T-cell (primary cell): Measurements from ENCODE around the gene URAD. TPM values are rescaled to one million over a fixed set of nuclear protein-coding genes. Genes with fewer than 3 reads are reported as not detected.

Experiments used
- total RNA-seq, 35 experiments: library from RNA in 6 of 35; stranded (reverse) in 6 of 35; fragments of 120-200 nt in 1 of 35; gene quantifications; one replicate each; pipeline versions ENCODE4 v1.2.1 to v1.2.4 and lab custom pipeline; 2013 to 2026

Gene URAD
- total RNA-seq, 5 donors from 2014 or later (not counting 1 experiment from before 2014, with no cell fraction given): not detected

Other genes with a start within 250 kb of the URAD start
- gene GSX1, start 196.2 kb downstream of the URAD start, total RNA-seq: not detected
- gene PDX1, start 68.7 kb downstream of the URAD start, total RNA-seq: not detected
- under 1 TPM in 2 of 5 donors, not detected in 3; 0.09 to 0.35 TPM for gene CDX2, start 19.4 kb downstream of the URAD start, total RNA-seq
- gene FLT3, start 111.9 kb upstream of the URAD start, total RNA-seq: under 1 TPM; 0.13 to 0.48 (median 0.26) TPM
- gene PAN3, start 149.9 kb upstream of the URAD start, total RNA-seq: 10 to 100 TPM; 62.9 to 79.6 (median 69.3) TPM